Lower leg skin (tissue), 3 donors: ENCODE results near the gene CCDC32.

Experiments used
- POLR2A ChIP-seq, 2 donors: fragments of 450-650 bp; IDR thresholded peaks; one replicate each; pipeline ENCODE4 v1.6.1; 2016 to 2017; ENCODE audit warnings: antibody characterized with exemption in 2 of 2, mild to moderate bottlenecking in 1 of 2, moderate library complexity in 1 of 2
- TF ChIP-seq, protein P1 (sequence below), 3 donors: fragments of 450-650 bp; IDR thresholded peaks; one replicate each; pipeline ENCODE4 v1.5.1; 2016; ENCODE audit warnings: antibody characterized with exemption in 3 of 3, mild to moderate bottlenecking in 3 of 3, moderate library complexity in 2 of 3

DNA sequence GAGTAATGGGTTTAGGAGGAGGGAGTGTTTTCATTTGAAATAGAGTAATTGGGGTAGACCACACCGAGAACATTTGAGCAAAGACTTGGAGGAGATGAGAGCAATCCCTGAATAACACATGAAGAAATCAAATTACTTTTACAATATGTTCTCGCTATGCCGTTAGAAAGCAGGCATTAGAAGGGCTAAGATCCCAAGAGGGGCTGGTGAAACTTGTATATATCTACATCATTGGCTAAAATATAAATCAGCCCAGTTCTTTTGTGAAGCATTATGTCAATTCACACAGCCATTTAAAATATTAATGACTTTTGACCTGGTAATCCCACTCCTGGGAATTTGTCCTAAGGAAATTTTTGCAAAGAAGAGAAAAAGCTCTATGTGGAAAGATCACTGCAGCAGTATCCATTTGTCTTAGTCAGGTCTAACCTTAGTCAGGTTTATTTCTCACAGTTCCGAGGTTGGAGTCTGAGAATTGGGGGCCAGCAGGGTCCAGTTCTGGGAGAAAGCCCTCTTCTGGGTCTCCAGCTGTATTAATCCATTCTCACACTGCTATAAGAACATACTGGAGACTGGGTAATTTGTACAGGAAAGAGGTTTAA lies 31.0 kb downstream of the CCDC32 start:
- TF ChIP-seq, protein P1, sequence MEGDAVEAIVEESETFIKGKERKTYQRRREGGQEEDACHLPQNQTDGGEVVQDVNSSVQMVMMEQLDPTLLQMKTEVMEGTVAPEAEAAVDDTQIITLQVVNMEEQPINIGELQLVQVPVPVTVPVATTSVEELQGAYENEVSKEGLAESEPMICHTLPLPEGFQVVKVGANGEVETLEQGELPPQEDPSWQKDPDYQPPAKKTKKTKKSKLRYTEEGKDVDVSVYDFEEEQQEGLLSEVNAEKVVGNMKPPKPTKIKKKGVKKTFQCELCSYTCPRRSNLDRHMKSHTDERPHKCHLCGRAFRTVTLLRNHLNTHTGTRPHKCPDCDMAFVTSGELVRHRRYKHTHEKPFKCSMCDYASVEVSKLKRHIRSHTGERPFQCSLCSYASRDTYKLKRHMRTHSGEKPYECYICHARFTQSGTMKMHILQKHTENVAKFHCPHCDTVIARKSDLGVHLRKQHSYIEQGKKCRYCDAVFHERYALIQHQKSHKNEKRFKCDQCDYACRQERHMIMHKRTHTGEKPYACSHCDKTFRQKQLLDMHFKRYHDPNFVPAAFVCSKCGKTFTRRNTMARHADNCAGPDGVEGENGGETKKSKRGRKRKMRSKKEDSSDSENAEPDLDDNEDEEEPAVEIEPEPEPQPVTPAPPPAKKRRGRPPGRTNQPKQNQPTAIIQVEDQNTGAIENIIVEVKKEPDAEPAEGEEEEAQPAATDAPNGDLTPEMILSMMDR (IDR thresholded peaks at IDR 0.05): no peak
- no peak for TF ChIP-seq POLR2A (IDR thresholded peaks at IDR 0.05)
